GM12875 (cell line): Measurements from ENCODE around the gene PIM1.
"Not testable (repeated sequence)": the region's sequence is repeated elsewhere in the genome, so short reads cannot be mapped to it uniquely, and the experiment has no call there.

Source experiments
- H3K4me3 ChIP-seq: one replicate; pipeline ENCODE4 v1.5.1; 2011; ENCODE audit warnings: low read depth, low read length, control low read depth
- TF ChIP-seq, protein P1 (sequence below): IDR thresholded peaks from 2 replicates; pipeline ENCODE4 v1.5.1; 2011; ENCODE audit warnings: low read depth, mild to moderate bottlenecking, control low read depth, inconsistent platforms, low read length, moderate library complexity, borderline replicate concordance; ENCODE audit not compliant: insufficient read depth

The PIM1 gene

DNA sequence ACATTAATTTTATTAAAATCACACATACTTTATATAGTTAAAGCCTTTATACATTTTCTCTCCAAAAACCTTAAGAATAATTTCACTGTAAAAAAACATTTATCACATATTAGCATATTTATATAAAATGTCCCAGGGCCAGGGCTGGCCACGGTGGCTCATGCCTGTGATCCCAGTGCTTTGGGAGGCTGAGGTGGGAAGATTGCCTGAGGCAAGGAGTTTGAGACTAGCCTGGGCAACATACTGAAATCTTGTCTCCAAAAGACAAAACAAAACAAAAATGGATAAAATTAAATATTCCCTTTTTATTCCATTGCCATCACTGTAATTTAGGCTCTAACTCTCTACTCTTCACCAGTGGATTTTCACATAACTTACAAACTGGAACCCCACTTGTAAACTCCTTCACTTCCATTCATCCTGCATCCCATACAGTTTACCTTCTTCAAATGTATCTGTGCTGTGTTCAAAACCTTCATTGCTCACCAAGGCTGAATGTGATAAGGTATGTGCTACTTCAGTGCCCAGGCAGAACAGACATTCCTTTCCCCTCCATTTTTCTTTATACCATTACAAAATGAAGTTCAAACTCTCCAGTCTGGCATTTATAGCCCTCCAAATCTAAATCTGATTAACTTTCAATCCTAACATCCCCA, 42.9 kb upstream of the PIM1 start:
- TF ChIP-seq, protein P1, sequence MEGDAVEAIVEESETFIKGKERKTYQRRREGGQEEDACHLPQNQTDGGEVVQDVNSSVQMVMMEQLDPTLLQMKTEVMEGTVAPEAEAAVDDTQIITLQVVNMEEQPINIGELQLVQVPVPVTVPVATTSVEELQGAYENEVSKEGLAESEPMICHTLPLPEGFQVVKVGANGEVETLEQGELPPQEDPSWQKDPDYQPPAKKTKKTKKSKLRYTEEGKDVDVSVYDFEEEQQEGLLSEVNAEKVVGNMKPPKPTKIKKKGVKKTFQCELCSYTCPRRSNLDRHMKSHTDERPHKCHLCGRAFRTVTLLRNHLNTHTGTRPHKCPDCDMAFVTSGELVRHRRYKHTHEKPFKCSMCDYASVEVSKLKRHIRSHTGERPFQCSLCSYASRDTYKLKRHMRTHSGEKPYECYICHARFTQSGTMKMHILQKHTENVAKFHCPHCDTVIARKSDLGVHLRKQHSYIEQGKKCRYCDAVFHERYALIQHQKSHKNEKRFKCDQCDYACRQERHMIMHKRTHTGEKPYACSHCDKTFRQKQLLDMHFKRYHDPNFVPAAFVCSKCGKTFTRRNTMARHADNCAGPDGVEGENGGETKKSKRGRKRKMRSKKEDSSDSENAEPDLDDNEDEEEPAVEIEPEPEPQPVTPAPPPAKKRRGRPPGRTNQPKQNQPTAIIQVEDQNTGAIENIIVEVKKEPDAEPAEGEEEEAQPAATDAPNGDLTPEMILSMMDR, result no peak
- H3K4me3 ChIP-seq, result no peak overlapping the region

DNA sequence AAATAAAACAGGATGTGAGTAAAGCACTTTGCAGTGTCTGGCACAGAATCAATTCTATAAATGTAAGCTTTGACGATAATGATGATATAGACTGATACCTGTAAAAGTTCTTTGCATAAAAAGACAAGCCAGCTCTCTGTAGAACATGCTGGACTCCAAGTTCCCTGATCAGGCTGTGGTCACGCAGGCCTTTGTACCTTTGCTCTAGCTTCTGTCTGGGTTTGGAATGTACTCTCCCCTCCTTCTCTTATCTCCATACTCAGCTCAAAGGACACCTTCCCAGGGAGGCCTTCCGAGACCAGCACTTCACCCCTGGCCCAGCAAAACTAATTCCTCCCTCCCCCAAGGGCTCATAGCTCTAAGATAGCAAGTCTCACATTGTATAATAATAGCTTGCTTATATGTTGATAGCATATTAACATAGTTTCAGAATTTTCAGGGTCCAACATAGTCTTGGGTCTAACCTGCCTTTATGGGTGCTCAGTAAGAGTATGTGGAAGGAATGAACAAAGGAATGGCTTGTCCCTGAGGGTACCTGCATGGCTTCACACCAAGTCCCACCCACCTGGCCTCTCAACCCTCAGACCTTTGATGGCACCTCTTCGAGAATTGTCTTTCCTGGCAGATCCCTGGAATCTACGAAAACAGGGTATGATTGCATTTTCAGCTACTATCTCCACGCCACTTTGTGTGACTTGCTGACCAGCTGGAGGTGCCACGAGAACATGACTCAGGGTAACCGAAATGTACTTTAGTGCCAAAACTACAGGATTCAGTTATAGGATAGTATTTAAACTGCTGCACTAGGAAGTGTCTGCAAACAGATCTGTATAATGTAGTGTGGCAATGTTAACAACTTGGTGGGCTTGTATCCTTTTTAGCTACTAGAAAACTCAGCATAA, 41.7 kb upstream of the PIM1 start:
- no peak overlapping the region for H3K4me3 ChIP-seq
- TF ChIP-seq, protein P1, result no peak

DNA sequence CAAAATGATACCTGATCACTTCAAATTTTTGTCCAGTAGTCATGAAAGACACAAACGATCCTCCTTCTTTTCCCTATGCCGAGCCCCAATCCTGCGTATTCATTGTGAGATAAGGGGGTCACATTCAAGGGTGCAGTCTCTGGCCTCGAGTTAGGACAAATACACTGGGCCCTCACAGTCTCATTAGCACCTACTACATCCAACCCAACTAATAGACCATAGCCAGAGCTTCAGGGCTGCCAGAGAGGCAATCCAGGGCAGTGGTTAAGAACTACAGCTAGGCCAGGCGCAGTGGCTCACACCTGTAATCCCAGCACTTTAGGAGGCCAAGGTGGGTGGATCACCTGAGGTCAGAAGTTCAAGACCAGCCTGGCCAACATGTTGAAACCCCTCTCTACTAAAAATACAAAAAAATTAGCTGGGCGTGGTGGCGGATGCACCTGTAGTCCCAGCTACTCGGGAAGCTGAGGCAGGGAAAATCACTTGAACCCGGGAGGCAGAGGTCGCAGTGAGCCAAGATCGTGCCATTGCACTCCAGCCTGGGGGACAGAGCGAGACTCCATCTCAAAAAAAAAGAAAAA, 41.0 kb upstream of the PIM1 start:
- H3K4me3 ChIP-seq, result not testable (repeated sequence)

DNA sequence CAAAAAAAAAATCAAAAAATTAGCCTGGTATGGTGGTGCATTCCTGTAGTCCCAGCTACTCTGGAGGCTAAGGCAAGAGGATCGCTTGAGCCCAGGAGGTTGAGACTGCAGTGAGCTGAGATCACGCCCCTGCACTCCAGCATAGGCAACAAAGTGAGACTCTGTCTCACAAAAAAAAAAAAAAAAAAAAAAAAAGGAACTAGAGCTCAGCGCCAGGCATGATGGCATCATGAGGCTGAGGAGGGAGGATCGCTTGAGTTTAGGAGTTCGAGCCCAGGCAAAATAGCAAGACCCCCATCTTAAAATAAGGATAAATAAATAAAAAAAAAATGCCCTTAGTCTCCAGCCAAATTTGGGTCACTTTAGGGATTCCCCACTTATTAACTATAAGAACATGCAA, 40.4 kb upstream of the PIM1 start:
- TF ChIP-seq, protein P1, result no peak

DNA sequence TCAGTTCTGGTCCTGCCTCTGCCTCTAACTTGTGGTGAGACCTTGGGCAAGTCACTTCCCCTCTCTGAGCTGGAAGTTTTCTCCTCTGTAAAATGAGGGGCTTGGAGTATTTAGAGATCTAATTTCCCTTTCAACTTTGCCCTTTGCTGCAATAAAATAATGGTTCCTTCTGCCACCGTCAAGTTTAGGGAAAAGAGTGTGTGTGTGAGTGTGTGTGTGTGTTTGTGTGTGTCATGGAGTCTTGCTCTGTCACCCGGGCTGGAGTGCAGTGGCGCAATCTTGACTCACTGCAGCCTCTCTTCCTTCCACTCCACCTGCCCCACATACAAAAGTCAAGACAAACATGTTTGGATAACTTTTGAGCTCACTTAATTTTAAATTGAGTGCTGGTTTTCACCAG, 39.2 kb upstream of the PIM1 start:
- TF ChIP-seq, protein P1, result no peak
- H3K4me3 ChIP-seq, result no peak overlapping the region

More for the DNA sequence above, 40.4 kb upstream of the PIM1 start:
- no peak overlapping the region for H3K4me3 ChIP-seq

DNA sequence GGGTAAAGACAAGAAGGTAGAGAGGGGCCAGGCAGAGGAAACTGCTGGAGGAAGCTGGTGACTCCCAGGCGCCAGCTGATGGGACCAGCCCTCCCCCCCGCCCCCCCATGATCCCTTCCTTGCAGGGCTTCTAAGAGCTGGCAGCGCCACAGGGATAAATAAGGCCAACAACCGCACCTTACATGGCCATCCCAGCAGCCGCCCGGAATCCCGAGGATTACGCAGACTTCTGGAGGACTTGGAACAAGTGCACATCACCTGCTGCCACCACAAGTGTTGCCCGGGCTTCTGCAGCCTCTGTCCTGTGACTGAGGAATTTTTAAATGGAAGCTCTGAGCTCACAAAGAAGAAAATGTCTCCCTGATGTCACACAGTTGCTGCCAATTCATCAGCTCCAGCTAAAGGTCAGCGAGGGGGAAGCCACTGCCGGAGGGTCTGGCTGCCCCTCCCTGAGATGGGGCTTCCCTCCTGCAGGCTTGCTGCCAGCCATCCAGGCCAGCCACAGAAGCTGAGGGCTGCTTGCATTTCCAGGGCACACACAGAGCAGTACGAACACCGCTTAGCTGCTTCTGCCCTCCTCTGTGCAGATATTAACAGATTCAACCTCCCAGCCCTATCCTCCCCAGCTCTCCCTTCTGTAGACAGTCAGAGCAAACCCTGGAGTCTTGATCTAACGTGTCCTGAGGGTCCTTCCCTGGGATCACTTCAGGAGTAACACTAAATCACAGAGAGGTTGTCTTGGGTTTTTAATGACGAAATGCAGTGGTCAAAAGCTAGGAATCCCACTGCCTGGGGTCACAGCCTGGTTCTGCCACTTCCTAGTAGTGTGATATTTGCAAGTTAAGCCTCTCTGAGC, 38.6 kb upstream of the PIM1 start:
- TF ChIP-seq, protein P1, result no peak
- no peak overlapping the region for H3K4me3 ChIP-seq

DNA sequence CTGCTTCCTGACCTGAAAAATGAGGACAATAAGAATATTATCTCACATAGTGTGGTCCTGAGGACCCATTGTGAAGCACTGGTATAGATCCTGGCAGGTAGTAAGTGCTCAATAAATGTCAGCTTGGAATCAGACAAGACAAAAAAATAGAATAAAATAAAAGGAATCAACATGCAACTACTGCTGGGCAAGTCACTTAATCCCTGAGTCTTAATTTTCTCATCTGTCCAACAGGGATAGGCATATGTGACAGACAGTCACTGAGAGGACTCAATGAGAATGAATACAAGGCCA, 38.0 kb upstream of the PIM1 start:
- TF ChIP-seq, protein P1, result no peak
- H3K4me3 ChIP-seq, result no peak overlapping the region
